ENCODE measurements around the gene MICB. TPM values are rescaled to one million over a fixed set of nuclear protein-coding genes. Genes with fewer than 3 reads are reported as not detected.

The MICB gene
- total RNA-seq, 1 experiment from 2014 or later = 37.0 TPM

GRCh38 chr6:31547727-31548543 is 50.0 kb downstream of the MICB start (continued):
- no peak for TF ChIP-seq E2F4 (CRISPR knock-in tag; IDR thresholded peaks at IDR 0.05; ENCODE audit: borderline replicate concordance, low read depth)
- no peak for TF ChIP-seq USF1 (CRISPR knock-in tag; IDR thresholded peaks at IDR 0.05)
- no peak for TF ChIP-seq ESRRA (CRISPR knock-in tag; IDR thresholded peaks at IDR 0.05; ENCODE audit: borderline replicate concordance)
- no peak for TF ChIP-seq STAT6 (CRISPR knock-in tag; conservative IDR thresholded peaks at IDR 0.05; ENCODE audit: low read depth)
- TF ChIP-seq GABPB1 (CRISPR knock-in tag; IDR thresholded peaks at IDR 0.05) = no peak

GRCh38 chr6:31548544-31548873 is 50.6 kb downstream of the MICB start:
- no peak for DNase-seq (ENCODE audit: low spot score)
- peaks cover 19% of the 10 kb centered on the region for H3K36me3 Mint-ChIP-seq
- H3K9me3 Mint-ChIP-seq = no peaks in the 10 kb centered on the region
- no peak overlapping the region for H3K27ac Mint-ChIP-seq
- peaks cover 17% of the 10 kb centered on the region for H3K4me1 Mint-ChIP-seq
- POLR2A ChIA-PET = no interaction called here
- H3K4me3 Mint-ChIP-seq = peak overlapping the region; percentile 82
- CTCF ChIA-PET = interaction anchor here (7.2 kb wide), 1 partner anchor 49 kb away, joined by 319 read pairs; the partner anchor contains the start of gene NCR3
- ATAC-seq = no peak
- H3K27me3 Mint-ChIP-seq (ENCODE audit: low read depth) = no peaks in the 10 kb centered on the region
- TF ChIP-seq NFATC4 (CRISPR knock-in tag; IDR thresholded peaks at IDR 0.05) (no peak), MAX (CRISPR knock-in tag; IDR thresholded peaks at IDR 0.05) (no peak), TEAD1 (CRISPR knock-in tag; IDR thresholded peaks at IDR 0.05) (no peak), HMGXB4 (CRISPR knock-in tag; IDR thresholded peaks at IDR 0.05) (no peak), AFF4 (CRISPR knock-in tag; IDR thresholded peaks at IDR 0.05; ENCODE audit: borderline replicate concordance) (no peak), ESRRA (CRISPR knock-in tag; IDR thresholded peaks at IDR 0.05; ENCODE audit: borderline replicate concordance) (no peak), ATF2 (CRISPR knock-in tag; IDR thresholded peaks at IDR 0.05; ENCODE audit: borderline replicate concordance, low read depth) (no peak), FOXP1 (CRISPR knock-in tag; IDR thresholded peaks at IDR 0.05; ENCODE audit: borderline replicate concordance) (no peak), ZNF232 (CRISPR knock-in tag; IDR thresholded peaks at IDR 0.05) (no peak), CREM (CRISPR knock-in tag; IDR thresholded peaks at IDR 0.05) (no peak), GTF2I (CRISPR knock-in tag; conservative IDR thresholded peaks at IDR 0.05) (no peak), SMAD3 (CRISPR knock-in tag; IDR thresholded peaks at IDR 0.05; ENCODE audit: borderline replicate concordance) (no peak), OVOL2 (CRISPR knock-in tag; IDR thresholded peaks at IDR 0.05; ENCODE audit: borderline replicate concordance) (no peak), ARID4B (CRISPR knock-in tag; IDR thresholded peaks at IDR 0.05; ENCODE audit: borderline replicate concordance) (no peak)
